ENCODE data around the gene CD247.

Gene CD247

GRCh38 chr1:167484726-167485502 is 33.4 kb downstream of the CD247 start:
- H3K4me3 ChIP-seq (ENCODE audit: low read depth, low read length), result no peak overlapping the region
- DNase-seq (ENCODE audit: low read depth, low spot score), result no peak
- CTCF ChIA-PET, result interaction anchor here (1.4 kb wide), 1 partner anchor 50 kb away, joined by 3 read pairs; no protein-coding TSS in a partner anchor
- TF ChIP-seq CTCF (IDR thresholded peaks at IDR 0.05; ENCODE audit: insufficient read depth, low read length, missing control alignments), result no peak
- POLR2A ChIA-PET, result no interaction called here

- H3K4me3 ChIP-seq (ENCODE audit: low read depth, low read length), result no peak overlapping the region
- TF ChIP-seq CTCF (IDR thresholded peaks at IDR 0.05; ENCODE audit: insufficient read depth, low read length, missing control alignments), result no peak
- POLR2A ChIA-PET, result no interaction called here
- no peak for DNase-seq (ENCODE audit: low read depth, low spot score)
- CTCF ChIA-PET, result interaction anchor here (1.4 kb wide), 1 partner anchor 16 kb away, joined by 4 read pairs; no protein-coding TSS in a partner anchor
Observed at GRCh38 chr1:167483790-167484189, 34.5 kb downstream of the CD247 start.

GRCh38 chr1:167482184-167482583 is 36.1 kb downstream of the CD247 start:
- no peak for DNase-seq (ENCODE audit: low read depth, low spot score)
- TF ChIP-seq CTCF (IDR thresholded peaks at IDR 0.05; ENCODE audit: insufficient read depth, low read length, missing control alignments), result no peak
- POLR2A ChIA-PET, result no interaction called here
- H3K4me3 ChIP-seq (ENCODE audit: low read depth, low read length), result no peak overlapping the region
- CTCF ChIA-PET, result no interaction called here

GRCh38 chr1:167479331-167479979 is 38.9 kb downstream of the CD247 start:
- H3K4me3 ChIP-seq (ENCODE audit: low read depth, low read length), result no peak overlapping the region
- no peak for DNase-seq (ENCODE audit: low read depth, low spot score)
- ChIA-PET CTCF (interaction anchor here (1.4 kb wide), 2 partner anchors 55 to 420 kb away, joined by 3 to 4 read pairs; no protein-coding TSS in a partner anchor), POLR2A (no interaction called here)
- no peak for TF ChIP-seq CTCF (IDR thresholded peaks at IDR 0.05; ENCODE audit: insufficient read depth, low read length, missing control alignments)

- TF ChIP-seq CTCF (IDR thresholded peaks at IDR 0.05; ENCODE audit: insufficient read depth, low read length, missing control alignments), result no peak
- POLR2A ChIA-PET, result no interaction called here
- H3K4me3 ChIP-seq (ENCODE audit: low read depth, low read length), result no peak overlapping the region
- no peak for DNase-seq (ENCODE audit: low read depth, low spot score)
- CTCF ChIA-PET, result no interaction called here
Observed at GRCh38 chr1:167477986-167478385, 40.3 kb downstream of the CD247 start.

- no peak for TF ChIP-seq CTCF (IDR thresholded peaks at IDR 0.05; ENCODE audit: insufficient read depth, low read length, missing control alignments)
- H3K4me3 ChIP-seq (ENCODE audit: low read depth, low read length), result no peak overlapping the region
- DNase-seq (ENCODE audit: low read depth, low spot score), result no peak
- POLR2A ChIA-PET, result no interaction called here
- CTCF ChIA-PET, result interaction anchor here (1.2 kb wide), 1 partner anchor 11 kb away, joined by 3 read pairs; no protein-coding TSS in a partner anchor
Observed at GRCh38 chr1:167476061-167476460, 42.3 kb downstream of the CD247 start.
